Amygdala (tissue), 56 donors: ENCODE data around the gene TMEM165.

ENCODE experiments used
- DNase-seq, 56 donors: peaks; one replicate each; lab custom pipeline; 2025; lab: John Stamatoyannopoulos, UW

Gene TMEM165

DNA sequence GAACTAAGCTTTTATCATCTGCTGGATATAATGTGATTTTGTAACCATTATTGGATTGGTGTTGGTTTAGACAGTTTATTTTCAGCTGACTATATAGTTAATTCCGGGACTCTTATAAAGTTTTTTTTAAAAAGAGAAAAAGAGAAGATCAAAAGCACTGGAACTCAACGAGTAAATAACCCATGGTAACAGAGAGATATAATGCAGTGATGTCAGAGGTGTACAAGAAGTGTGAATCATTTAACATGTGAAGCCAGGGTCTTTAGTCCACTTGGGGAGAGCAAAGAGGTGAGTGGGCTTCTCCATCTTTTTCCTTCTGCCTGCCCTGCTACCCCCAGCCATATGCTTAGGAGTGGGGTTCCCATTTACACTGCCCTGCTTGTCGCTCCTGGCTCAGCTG is 3.2 kb downstream of the TMEM165 start:
- DNase-seq = peak in 1 of 56 donors; percentile 14

GRCh38 chr4:55399581-55399980 is 3.8 kb downstream of the TMEM165 start:
- no peak for DNase-seq

GRCh38 chr4:55405073-55405472 is 9.3 kb downstream of the TMEM165 start:
- no peak for DNase-seq

DNA sequence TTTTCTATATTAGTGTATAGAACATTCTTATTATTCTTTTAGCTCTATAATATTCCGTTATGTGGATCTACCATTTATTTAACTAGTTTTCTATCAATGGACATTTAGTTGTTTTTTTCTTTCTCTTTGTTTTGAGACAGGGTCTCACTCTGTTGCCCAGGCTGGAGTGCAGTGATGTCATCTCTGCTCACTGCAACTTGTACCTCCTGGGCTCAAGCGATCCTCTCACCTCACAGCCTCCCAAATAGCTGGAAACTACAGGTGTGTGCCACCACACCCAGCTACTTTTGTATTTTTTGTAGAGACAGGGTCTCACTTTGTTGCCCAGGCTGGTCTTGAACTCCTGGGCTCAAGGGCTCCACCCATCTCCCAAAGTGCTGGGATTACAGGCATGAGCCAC is 10.8 kb downstream of the TMEM165 start:
- DNase-seq = no peak

- no peak for DNase-seq
Measured at GRCh38 chr4:55407119-55407518, 11.4 kb downstream of the TMEM165 start.

DNA sequence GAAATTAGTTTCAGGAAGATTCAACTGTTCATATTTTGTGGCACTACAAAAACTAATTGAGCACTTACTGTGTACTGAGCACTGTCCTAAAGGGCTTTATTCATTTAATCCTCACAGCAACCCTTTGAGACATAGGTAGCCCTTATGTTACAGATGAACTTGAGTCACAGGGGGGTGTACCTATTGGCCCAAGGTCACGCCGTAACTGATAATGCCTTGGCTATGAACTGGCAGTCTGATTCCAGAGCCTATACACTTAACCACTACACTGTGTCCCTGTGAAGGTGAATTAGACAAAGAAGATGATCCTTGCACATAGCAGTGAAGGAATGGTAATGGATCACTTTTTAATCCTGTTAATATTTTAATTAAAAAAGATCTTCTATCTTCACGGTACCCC is 12.0 kb downstream of the TMEM165 start:
- no peak for DNase-seq

DNA sequence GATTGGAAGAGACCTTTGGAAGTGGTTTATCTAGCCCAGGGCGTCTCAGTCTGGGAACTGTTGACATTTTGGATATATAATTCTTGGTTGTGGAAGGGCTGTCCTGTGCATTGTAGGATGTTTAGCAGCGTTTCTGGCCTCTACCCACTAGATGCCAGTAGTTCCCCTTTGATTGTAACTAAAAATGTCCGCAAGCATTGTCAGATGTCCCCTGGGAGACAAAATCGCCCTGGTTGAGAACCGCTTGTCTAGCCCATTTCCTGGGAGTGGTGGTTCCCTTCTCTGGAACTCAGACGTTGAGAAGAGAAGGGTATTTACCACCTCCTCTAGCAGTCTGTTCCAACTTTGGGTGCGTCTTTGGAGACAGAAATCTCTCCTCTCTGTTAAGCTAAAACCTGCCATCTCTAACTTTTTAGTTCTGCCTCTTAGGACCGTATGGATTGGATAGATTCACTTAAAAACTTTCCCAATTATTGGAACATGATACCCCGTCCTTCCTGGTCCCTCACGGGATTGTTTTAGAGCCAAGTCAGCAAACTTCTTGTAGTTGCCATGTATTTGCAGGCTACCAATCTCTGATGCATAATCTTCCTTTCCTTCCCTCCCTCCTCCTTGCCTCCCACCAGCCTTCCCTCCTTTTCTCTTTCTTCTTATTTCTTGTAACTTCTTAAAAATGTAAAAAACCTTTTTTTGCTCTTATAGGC is 13.9 kb downstream of the TMEM165 start:
- DNase-seq = peak in 4 of 56 donors; percentile 10 to 34 (median 20)

DNA sequence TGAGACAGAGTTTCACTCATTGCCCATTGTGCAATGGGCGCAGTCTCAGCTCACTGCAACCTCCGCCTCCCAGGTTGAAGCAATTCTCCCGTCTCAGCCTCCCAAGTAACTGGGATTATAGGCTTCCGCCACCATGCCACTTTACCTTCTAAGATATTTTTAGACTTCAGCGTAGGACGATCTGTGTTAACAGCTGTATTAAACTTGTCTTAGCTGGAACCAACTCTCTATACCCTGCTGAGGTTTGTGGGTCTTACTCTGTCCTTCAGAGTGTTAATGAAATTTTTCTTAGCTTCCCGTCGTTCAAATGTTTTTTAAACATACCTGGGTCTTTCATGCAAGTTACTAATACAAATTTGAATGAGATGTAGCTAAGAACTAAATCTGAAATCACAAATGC is 14.7 kb downstream of the TMEM165 start:
- no peak for DNase-seq

DNA sequence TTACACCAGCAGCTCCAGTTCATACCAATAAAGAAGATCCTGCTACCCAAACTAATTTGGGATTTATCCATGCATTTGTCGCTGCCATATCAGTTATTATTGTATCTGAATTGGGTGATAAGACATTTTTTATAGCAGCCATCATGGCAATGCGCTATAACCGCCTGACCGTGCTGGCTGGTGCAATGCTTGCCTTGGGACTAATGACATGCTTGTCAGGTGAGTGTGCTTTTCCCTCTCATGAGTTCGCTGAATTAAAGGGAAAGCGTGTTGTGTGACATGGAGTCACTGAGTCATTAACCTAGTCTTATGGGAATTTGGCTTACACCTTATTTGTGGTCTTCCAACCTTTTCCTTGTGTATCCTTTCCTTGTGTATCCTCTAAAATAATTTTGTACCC is 15.9 kb downstream of the TMEM165 start:
- no peak for DNase-seq

DNA sequence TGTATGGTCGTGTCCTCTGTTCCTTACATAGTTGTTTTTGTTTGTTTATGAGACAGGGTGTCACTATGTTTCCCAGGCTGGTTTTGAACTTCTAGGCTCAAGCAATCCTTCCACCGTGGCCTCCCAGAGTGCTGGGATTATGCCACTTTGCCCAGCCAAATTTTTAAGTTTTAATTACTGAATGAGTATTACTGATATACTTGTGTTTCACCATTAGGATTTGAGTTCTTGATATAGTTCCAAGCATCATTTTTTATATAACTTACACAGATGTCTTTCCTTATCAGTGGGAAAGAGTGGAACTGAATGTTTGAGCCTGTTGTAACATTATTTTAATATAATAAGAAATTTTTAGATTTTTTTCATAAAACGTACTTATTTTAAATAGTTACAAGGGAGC is 20.4 kb downstream of the TMEM165 start:
- DNase-seq = no peak

GRCh38 chr4:55424791-55425190 is 29.0 kb downstream of the TMEM165 start:
- DNase-seq = no peak

- DNase-seq = no peak
Measured at GRCh38 chr4:55431710-55432336, 36.1 kb downstream of the TMEM165 start.

GRCh38 chr4:55435141-55435841 is 39.5 kb downstream of the TMEM165 start:
- DNase-seq = no peak

DNA sequence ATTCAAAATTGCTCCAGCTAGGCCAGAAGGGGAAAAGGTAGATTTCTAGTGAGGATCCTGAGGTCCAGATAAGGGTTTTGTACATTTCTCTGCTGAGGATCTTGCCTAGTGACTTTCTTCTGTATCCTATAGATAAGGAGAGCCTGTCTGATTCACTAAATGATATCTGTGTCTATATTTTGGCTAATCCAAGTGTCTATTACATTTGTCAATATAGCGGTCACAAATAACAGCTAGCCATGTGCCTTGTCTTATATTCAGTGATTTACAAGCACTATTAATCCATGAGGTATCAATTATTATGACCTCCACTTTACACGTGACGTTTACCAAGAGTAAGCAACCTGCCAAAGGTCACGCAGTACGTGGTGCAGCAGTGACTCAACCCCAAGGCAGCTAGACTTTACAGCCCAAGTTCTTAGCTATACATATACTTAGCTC is 41.6 kb downstream of the TMEM165 start:
- no peak for DNase-seq

GRCh38 chr4:55437823-55438222 is 42.1 kb downstream of the TMEM165 start:
- no peak for DNase-seq

DNA sequence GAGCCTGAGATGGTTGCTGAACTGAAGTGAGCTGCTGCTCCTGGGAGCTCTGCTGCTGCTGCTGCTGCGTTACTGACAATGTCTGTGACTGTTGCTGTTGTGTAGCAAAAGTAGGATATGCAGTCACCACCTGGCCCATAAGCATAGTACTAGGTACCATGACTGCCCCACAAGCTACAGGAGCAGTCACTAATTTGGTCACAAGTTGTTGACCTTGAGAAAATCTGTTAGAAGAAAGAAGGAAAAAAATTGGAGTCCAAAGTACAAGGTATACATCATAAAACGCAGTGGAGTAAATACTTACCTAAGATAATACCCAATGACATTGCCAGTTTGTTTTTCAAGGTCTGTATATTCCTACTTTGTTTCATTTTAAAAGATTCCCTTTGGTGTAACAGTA is 42.6 kb downstream of the TMEM165 start:
- DNase-seq = no peak

- DNase-seq = no peak
Measured at GRCh38 chr4:55439023-55439422, 43.3 kb downstream of the TMEM165 start.

DNA sequence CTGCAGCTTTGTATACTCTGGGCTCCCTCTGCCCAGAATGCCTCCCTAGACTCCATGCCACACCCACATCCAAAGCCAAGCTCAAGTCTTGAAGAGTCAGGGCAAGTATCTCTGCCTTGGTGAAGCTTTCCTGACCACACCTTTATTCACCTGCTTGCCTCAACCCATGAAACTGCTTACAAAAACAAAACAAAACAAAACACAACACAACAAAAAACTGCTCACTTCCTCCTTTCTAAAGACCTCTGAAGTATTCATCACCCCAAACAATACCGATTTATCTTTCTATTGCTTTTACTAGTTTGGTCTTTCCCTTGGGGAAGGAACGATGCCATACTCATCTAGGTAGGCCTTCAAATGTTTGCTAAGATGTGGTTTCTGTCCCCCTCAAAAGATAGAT is 45.0 kb downstream of the TMEM165 start:
- no peak for DNase-seq

DNA sequence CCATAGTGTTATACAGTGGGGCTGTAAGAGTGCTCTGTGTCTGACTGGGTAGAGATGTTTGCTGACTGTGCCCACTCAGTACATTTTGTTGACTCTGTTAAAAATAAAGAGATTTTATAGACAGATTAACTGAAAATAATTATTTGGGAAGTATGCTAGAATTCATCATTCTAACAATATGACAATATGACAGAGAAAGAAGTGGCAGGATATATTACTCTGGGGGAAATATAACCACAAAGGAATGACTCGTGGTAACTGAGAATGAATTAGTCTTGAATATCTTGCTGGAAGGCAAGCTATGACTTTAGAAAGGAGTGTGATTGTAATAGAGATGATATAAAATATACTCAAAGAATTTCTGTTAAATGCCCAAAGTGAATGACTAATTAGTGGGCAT is 46.8 kb downstream of the TMEM165 start:
- no peak for DNase-seq

DNA sequence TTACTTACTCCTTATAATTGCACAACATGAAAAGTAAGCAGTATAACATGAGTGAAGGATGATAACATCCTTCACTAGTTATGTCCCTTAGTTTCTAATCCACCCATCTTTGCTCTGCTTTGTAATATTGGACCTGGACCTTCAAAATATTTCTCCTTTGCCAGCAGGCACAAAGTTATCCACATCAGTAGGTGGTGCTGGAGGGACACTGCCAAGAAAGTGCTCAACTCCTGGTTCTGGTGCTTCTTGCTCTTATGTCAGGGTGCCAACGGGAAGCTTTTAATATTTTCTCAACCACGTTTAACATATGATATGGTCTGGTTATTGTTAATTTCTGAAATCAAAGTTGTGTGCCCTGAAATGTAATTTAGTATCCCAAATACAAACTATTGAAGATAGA is 49.1 kb downstream of the TMEM165 start:
- no peak for DNase-seq

GRCh38 chr4:55445921-55446577 is 50.3 kb downstream of the TMEM165 start:
- DNase-seq = no peak
